Body of pancreas (tissue), 4 donors: Measurements from ENCODE around the gene COL23A1. TPM values are rescaled to one million over a fixed set of nuclear protein-coding genes. Genes with fewer than 3 reads are reported as not detected.

ENCODE experiments used
- ATAC-seq: fragments of 150-250 bp; one replicate; pipeline ENCODE4 v1.9.1; 2016
- DNase-seq, 4 donors: peaks; one replicate each; pipeline ENCODE4 v3.0.0-alpha.2; 2019
- H3K27ac ChIP-seq, 4 donors: fragments of 200-600 bp; sonication (generic); 1 replicate in 3 of 4; 2 replicates in 1 of 4; pipeline versions ENCODE4 v1.5.1 to v1.6.1; 2016 to 2019; ENCODE audit warnings: mild to moderate bottlenecking in 1 of 4, mixed read lengths in 1 of 4, moderate library complexity in 1 of 4
- H3K27me3 ChIP-seq, 2 donors: fragments of 200-600 bp; sonication (generic); one replicate each; pipeline ENCODE4 v1.6.0; 2016; ENCODE audit warnings: mild to moderate bottlenecking in 1 of 2
- H3K36me3 ChIP-seq, 2 donors: fragments of 200-600 bp; sonication (generic); replicated peaks in 1 of 2; 2 replicates each; pipeline ENCODE4 v1.5.1; 2016; ENCODE audit warnings: low read depth in 2 of 2; ENCODE audit not compliant: insufficient read depth in 1 of 2
- H3K4me1 ChIP-seq: fragments of 200-600 bp; sonication (generic); one replicate; pipeline ENCODE4 v1.6.0; 2016
- H3K4me3 ChIP-seq, 2 donors: fragments of 200-600 bp; sonication (generic); 1 replicate in 1 of 2; 2 replicates in 1 of 2; pipeline ENCODE4 v1.5.1; 2016 to 2019
- H3K9me3 ChIP-seq, 3 donors: fragments of 200-600 bp; sonication (generic); 1 replicate in 2 of 3; 2 replicates in 1 of 3; pipeline ENCODE4 v1.5.1; 2016
- POLR2A ChIP-seq, 3 donors: fragments of 450-650 bp; IDR thresholded peaks; one replicate each; pipeline ENCODE4 v1.6.1; 2016; ENCODE audit warnings: antibody characterized with exemption in 3 of 3, mild to moderate bottlenecking in 2 of 3
- WGBS, 2 donors: methylation state at CpG; one replicate each; pipeline ENCODE4 v1.1.5; 2017; 5-methylcytosine and 5-hydroxymethylcytosine counted together
- intact Hi-C: fragments of 100-400 bp; cut with DNase I; formaldehyde crosslinking; loops from one replicate; pipeline ENCODE4 v1.15.1; 2023
- total RNA-seq, 2 donors: library from RNA; depleted of rRNA; stranded (reverse); fragments of >200 nt; gene quantifications; one replicate each; pipeline ENCODE4 v1.1.0, GENCODE V29; 2016
- TF ChIP-seq, protein P1 (sequence below), 7 experiments: fragments of 450-650 bp in 4 of 7; fragments of 200-600 bp in 3 of 7; sonication (generic) in 3 of 7; IDR thresholded peaks; one replicate each; pipeline ENCODE4 v1.5.1; 2016 to 2019; ENCODE audit warnings: antibody characterized with exemption in 7 of 7

The COL23A1 gene
- total RNA-seq, 2 donors from 2014 or later: not detected

DNA sequence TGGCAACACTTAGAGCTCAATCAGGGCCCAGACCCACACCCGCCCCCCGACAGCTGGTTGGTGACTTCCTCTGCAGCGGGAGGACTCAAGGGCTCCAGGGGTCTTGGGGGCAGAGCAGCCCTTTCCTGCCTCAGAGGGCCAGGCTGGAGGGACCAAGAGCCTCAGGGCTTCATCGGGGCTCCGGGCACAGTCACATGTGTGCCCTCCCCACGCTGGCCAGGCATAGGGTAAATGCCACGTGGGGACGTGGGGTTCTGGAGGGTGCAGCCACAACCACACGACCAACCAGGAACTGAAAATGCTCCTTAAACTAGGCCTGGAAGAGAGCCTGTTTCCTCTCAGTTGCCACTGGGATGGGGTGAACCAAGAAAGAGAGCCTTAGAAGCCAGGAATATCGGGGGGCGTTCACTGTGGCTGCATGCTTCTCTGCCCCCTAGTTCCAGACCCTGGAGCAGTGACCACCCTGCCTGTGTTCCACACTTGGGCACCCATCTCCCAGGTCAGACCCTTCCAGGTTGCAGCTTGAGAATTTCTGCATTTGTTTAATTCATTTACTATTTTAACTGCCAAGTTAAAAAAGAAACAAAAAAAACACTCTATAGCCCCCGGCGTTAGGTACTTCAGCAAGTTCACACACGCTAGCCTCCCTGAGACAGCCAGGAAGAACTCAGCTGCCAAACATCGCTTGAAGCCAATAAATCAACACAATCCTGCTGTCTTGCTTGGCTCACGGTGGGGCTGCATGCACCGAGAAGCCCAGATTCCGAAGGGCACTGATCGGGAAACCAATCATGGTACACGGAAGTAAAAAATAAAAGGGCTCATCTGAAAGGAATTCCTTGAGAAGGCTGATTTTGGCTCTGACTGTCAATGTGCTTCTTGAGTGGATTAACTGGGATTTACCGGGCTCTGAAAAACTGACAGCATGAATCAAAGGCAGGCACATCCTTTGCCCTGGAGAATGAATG lies 301.5 kb downstream of the COL23A1 start:
- TF ChIP-seq, protein P1, sequence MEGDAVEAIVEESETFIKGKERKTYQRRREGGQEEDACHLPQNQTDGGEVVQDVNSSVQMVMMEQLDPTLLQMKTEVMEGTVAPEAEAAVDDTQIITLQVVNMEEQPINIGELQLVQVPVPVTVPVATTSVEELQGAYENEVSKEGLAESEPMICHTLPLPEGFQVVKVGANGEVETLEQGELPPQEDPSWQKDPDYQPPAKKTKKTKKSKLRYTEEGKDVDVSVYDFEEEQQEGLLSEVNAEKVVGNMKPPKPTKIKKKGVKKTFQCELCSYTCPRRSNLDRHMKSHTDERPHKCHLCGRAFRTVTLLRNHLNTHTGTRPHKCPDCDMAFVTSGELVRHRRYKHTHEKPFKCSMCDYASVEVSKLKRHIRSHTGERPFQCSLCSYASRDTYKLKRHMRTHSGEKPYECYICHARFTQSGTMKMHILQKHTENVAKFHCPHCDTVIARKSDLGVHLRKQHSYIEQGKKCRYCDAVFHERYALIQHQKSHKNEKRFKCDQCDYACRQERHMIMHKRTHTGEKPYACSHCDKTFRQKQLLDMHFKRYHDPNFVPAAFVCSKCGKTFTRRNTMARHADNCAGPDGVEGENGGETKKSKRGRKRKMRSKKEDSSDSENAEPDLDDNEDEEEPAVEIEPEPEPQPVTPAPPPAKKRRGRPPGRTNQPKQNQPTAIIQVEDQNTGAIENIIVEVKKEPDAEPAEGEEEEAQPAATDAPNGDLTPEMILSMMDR (IDR thresholded peaks at IDR 0.05): no peak
- Histone ChIP-seq H3K36me3 (no peaks in the 10 kb centered on the region), H3K9me3 (peaks cover 0 to 4% (median 0%) of the 10 kb centered on the region in 3 donors), H3K27ac (no peak overlapping the region), H3K27me3 (no peaks in the 10 kb centered on the region), H3K4me1 (no peaks in the 10 kb centered on the region), H3K4me3 (no peak overlapping the region)
- intact Hi-C loops: loop anchor here (10.0 kb wide), 1 partner anchor 546 kb away; no protein-coding TSS in a partner anchor
- DNase-seq (no peak), ATAC-seq (peak; percentile 41)
- 29 to 40% methylated on average over 18 to 20 of the region's 21 CpGs for WGBS, 2 donors

DNA sequence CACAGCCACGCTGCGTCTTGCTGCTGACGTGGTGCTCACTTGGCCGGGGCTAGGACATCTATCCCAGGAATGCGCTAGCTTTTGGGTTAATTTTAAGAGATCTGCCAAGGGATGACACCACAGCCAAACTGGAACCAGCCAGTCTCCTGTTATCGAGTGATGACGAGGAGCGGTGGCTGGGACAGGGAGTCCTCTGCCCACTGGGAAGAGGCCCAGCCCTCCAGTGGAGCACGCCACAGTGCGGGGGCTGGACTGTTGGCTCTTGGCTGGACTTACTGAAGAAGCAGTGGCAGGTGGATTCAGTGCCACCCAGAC lies 302.4 kb downstream of the COL23A1 start:
- H3K4me3 ChIP-seq: no peak overlapping the region
- intact Hi-C loops: loop anchor here (10.0 kb wide), 1 partner anchor 547 kb away; no protein-coding TSS in a partner anchor
- no peak for ATAC-seq
- H3K27ac ChIP-seq: no peak overlapping the region
- no peak for TF ChIP-seq POLR2A (IDR thresholded peaks at IDR 0.05)
- no peaks in the 10 kb centered on the region for H3K27me3 ChIP-seq
- peaks cover 0 to 5% (median 0%) of the 10 kb centered on the region in 3 donors for H3K9me3 ChIP-seq
- no peaks in the 10 kb centered on the region for H3K36me3 ChIP-seq
- no peak for DNase-seq
- WGBS, 2 donors: 72 to 82% methylated on average over 5 to 10 of the region's 10 CpGs
- H3K4me1 ChIP-seq: no peaks in the 10 kb centered on the region

DNA sequence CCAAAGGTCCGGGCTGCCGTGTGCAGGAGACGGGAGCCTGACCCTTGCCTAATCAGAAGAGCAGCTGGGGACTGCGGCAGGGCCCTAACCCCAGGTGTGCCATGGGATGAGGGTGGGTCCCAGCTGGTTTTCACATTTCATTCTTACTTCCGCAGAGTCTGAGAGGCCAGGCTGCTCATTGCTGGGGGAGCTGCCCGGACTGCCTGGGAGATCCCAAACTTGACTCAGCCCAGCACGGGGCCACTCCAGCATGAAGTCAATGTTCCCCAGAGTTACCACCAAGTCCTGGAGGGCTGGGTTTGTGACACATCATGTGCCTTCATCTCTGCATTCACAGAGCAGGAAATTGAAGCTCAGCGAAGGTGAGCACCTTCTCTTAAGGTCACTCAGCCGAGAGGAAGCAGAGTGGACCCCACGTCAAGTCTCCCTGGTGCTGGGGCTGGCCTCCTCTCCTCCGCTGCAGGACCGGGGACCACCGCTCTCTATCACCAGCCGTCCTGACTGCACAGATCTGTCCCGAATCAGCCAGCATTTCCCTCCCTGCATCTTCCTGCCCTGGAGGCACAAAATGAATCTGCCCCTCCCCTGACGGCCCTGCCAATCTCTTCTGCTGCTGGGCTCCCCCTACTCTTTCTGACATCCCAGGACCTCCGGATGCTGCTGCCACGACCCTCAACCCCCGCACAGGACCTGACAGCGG lies 303.0 kb downstream of the COL23A1 start:
- Histone ChIP-seq H3K9me3 (peaks cover 0 to 5% (median 0%) of the 10 kb centered on the region in 3 donors), H3K4me3 (no peak overlapping the region), H3K27ac (no peak overlapping the region), H3K36me3 (no peaks in the 10 kb centered on the region), H3K4me1 (no peaks in the 10 kb centered on the region), H3K27me3 (no peaks in the 10 kb centered on the region)
- DNase-seq (no peak), ATAC-seq (no peak)
- no peak for TF ChIP-seq POLR2A (IDR thresholded peaks at IDR 0.05)
- TF ChIP-seq, protein P1 (IDR thresholded peaks at IDR 0.05): no peak
- intact Hi-C loops: loop anchor here (10.0 kb wide), 1 partner anchor 548 kb away; no protein-coding TSS in a partner anchor
- 60 to 61% methylated on average over 13 to 16 of the region's 20 CpGs for WGBS, 2 donors

DNA sequence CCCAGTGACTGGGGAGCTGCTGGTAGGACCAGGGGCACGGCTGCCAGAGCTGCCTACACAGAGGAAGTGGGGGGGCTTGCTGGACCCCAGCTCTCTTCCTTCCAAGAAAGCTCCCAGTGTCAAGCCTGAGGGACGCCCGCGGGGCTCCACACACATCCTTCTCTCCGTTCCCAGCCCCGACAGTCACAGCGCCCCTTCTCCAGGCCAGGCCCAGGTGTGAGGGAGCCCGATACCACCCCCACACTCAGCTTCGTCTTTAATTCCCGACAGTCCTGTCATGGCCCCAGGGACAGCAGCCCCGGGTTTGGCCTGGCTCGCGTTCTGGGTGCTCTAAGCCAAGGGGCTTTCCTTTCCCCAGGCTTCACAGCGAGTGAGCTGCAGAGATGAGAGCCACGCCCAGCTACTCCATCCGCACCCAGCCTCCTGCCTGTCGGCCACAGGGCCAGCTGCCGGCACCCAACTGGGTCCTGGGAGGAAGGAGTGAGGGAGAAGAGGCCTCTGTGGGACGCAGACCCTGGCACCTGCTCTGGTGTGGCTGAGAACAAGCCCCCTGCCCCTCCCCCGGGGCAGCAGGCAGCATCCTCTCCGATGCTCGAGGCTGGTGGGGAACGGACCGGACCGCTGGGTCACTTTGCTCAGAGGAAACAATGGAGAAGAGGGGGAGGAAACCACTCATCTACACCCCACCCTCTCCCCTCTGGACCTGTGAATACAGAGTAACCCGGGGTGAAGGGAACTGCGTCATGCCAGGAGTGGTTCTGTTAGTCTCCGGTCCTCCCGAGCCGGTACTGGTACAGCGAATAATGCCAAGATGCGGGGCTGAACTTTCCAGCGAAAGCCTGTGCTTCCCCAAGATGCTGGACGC lies 303.7 kb downstream of the COL23A1 start:
- DNase-seq (no peak), ATAC-seq (no peak)
- H3K4me3 ChIP-seq: no peak overlapping the region
- intact Hi-C loops: loop anchor here (10.0 kb wide), 1 partner anchor 548 kb away; no protein-coding TSS in a partner anchor
- H3K27me3 ChIP-seq: no peaks in the 10 kb centered on the region
- TF ChIP-seq, protein P1 (IDR thresholded peaks at IDR 0.05): no peak
- TF ChIP-seq POLR2A (IDR thresholded peaks at IDR 0.05): no peak
- peaks cover 0 to 5% (median 0%) of the 10 kb centered on the region in 3 donors for H3K9me3 ChIP-seq
- no peaks in the 10 kb centered on the region for H3K36me3 ChIP-seq
- 71 to 75% methylated on average over 28 to 34 of the region's 34 CpGs for WGBS, 2 donors
- no peaks in the 10 kb centered on the region for H3K4me1 ChIP-seq
- no peak overlapping the region for H3K27ac ChIP-seq
